HG03439 (cell line): ENCODE results near the gene PAQR5.
A peak's percentile ranks its signal among the peaks of the same experiment; 100 is the strongest.

Source experiments
- ATAC-seq: cut with Tn5 transposase; IDR thresholded peaks from one replicate; pipeline ENCODE4 v1.9.1; 2021; ENCODE audit warnings: mild to moderate bottlenecking, moderate library complexity; ENCODE audit not compliant: unreplicated experiment

Gene PAQR5

DNA sequence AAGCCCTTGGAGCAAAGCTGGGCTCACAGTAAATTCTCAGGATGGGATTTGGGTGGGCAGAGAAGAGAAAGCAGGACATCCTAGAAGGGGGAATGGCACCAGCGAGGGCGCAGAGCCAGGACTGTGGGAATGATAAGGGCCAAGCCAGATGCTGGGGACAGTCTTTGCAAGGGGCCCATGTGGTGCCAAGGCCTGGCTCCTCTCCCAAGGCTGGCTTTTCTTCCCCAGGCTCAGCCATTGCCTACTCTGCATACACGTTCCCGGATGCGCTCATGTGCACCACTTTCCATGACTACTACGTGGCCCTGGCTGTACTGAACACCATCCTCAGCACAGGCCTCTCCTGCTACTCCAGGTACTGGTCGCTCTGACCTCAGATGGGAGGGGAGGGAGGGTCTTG is 90.7 kb downstream of the PAQR5 start:
- ATAC-seq = no peak

DNA sequence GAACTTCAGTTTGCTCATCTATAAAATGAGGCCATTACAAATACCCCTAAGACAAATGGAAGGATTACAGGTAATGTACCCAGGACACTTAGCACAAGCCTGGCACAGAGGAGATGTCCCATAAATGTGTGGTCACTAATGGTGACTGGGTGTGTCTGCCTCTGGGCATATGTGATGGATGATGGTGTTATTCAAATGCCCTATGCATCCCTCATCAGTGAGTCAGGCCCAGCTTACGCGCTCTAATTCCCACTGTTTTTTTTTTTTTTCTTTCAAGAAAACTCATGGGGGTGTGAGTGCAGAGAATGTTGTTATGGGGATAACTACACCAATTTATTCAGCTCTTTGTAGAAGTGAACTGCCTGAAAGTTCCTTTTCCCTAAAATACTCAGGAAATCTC is 91.9 kb downstream of the PAQR5 start:
- no peak for ATAC-seq

DNA sequence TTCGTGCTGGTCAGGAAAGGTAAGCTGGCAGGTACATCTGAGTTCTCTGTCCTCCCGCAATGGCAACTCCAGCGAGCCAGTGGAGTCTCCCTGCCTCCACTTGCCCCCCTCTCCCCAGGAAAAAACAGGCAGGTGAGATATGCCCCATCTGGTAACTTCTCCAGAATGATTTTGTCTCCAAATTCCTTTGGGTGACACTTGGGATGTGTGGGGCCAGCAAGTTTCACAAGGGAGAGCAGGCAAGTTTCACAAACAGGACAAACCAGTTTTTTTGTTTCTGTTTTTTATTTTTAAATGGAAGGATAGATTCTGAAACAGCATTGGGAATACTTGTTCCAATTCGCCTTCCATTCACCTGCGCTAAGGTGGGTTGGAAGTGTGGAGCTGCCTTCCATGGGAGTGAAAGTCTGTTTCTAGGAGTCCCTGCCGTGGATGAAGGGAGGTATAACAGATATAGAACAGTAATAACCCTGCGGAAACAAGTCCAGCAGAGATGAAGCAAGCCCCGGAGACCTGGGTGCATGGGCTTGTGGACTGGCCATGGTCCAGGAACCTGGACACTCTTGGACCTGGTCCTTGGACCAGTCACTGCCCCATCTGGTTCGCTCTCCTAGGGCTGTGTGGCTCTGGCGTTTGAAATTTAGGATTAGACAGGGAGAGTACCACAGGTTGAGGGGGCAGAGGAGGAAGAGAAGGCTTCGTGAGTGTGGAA is 92.5 kb downstream of the PAQR5 start:
- no peak for ATAC-seq

GRCh38 chr15:69392352-69392751 is 93.6 kb downstream of the PAQR5 start:
- ATAC-seq = no peak

DNA sequence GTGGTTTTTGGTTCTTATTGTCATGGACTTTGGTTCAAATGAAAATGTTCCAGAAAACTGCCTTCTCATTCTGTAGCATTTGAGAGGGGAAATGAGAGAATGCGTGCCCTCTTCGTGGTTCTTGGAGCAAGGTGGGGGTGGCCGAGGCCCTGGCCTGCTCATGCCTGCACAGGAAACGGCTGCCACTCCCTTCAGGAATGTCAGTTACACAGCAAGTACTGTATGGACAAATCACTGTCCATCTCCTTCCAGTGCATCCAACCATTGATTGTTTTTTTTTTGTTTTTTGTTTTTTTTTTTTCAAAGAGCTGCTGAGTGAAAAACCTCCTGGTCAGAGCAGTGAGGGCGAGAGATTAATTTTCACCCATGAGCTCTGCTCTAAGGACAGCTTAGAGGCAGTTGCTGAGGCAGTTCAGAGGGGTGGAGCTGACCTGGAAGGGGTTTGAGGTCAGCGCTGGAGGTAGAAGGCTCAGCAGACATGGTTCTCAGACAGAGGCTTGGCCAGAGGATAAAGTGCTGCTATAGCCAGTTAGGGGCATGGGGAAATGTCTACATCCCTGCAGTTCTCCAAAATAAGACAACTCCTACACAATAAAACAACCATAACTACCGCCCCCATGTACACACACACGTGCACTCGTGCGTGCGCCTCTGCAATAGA is 95.2 kb downstream of the PAQR5 start:
- ATAC-seq = no peak

GRCh38 chr15:69394556-69395282 is 96.0 kb downstream of the PAQR5 start:
- no peak for ATAC-seq

GRCh38 chr15:69395460-69395859 is 96.7 kb downstream of the PAQR5 start:
- ATAC-seq = no peak

- no peak for ATAC-seq
These were observed 97.3 kb downstream of the PAQR5 start for GRCh38 chr15:69395991-69396390.

- no peak for ATAC-seq
These were observed 99.8 kb downstream of the PAQR5 start for GRCh38 chr15:69398491-69398891.

- ATAC-seq = no peak
These were observed 102.1 kb downstream of the PAQR5 start for GRCh38 chr15:69400850-69401249.

DNA sequence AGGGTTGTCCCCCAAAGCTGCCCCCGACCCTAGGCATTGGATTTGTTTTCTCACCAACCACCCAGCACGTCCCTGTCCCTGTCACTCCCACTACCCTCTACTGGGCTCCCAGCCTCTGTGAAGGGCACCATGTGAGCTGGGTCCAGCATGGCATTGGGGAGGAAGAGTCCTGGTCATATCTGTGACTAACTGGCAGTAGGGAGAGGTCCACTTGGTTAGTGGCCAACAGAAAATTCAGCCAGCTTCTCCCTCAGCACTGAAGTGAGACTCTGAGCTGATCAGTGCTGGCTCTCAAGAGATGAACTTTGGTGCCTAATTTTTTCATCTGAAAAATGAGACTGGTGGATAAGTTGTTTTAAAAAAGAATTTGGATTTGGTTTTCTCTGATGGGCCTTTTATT is 104.1 kb downstream of the PAQR5 start:
- no peak for ATAC-seq

DNA sequence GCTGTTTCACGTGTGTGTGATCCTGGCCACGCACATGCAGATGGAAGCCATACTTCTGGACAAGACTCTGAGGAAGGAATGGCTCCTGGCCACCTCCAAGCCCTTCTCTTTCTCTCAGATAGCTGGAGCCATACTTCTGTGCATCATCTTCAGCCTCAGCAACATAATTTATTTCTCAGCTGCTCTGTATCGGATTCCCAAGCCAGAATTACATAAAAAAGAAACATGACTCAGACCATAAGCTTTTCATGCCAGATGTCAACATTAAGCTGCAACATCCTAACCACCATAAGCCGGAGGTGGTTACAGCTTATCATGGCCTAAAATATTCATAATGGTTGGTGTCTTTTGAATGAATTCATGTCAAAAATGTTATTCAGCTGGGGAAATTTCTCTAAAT is 104.9 kb downstream of the PAQR5 start:
- ATAC-seq = no peak

GRCh38 chr15:69405110-69405509 is 106.4 kb downstream of the PAQR5 start:
- no peak for ATAC-seq

DNA sequence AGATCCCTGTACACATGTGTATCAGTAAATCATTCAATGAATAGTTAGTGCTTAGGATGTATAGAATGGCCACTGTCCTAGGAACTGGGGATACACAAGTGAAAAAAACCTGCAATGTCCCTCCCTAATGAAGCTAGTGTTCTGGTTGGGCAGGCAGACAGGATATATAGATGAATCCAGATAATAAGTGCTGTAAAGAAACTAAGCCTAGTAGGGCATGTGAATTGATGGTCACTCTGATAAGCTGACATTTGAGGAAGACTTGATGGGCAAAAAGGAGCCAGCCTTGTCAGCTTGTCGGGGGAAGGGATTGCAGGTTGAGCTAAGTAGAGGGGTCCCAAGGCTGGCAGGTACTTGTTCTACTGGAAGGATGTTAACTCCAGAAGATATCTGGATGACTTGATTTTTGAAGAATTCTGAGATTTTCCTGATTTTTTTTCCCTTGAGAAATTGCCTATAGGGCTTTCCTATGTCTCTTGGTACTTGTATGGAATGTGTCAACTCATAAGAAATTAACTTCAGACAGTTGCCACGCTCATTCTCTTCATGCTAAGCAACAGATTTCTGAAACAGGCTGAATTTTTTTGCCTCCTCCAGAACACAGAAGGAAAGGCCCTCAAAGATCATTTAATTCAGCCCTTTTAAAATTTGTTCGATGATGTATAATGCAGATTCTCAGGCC is 109.1 kb downstream of the PAQR5 start:
- ATAC-seq = no peak

- no peak for ATAC-seq
These were observed 110.1 kb downstream of the PAQR5 start for GRCh38 chr15:69408841-69409240.

DNA sequence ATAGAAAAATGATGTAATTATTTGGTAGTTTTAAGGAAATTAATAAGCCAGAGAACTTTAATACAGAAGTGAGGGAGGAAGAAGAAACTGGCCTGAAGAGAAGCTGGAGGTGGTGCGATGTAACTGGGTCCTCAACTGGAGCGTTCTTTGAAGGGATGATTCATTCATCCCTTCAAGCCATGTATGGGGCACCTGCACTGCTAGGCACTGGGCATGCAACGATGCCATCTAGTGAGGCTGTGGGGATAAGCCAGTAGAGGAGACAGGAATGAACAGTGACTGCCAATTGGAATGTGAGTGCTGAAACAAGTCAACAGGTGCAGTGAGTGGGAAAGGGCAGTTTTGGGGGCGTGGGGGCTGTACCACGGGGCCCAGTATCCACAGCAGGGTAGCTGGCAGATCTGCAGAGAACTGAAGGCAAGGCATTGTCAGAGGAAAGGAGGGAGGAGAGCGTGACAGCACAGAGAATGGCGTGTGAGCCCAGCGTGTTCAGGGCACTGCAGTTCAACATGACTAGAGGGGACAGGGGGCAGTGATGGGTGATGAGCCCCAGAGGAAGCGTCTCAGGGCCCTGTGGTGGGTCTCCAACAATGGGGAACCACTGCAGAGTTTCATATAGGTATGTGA is 111.6 kb downstream of the PAQR5 start:
- ATAC-seq = no peak

- no peak for ATAC-seq
These were observed 113.6 kb downstream of the PAQR5 start for GRCh38 chr15:69412274-69412673.

- no peak for ATAC-seq
These were observed 114.0 kb downstream of the PAQR5 start for GRCh38 chr15:69412701-69413100.

DNA sequence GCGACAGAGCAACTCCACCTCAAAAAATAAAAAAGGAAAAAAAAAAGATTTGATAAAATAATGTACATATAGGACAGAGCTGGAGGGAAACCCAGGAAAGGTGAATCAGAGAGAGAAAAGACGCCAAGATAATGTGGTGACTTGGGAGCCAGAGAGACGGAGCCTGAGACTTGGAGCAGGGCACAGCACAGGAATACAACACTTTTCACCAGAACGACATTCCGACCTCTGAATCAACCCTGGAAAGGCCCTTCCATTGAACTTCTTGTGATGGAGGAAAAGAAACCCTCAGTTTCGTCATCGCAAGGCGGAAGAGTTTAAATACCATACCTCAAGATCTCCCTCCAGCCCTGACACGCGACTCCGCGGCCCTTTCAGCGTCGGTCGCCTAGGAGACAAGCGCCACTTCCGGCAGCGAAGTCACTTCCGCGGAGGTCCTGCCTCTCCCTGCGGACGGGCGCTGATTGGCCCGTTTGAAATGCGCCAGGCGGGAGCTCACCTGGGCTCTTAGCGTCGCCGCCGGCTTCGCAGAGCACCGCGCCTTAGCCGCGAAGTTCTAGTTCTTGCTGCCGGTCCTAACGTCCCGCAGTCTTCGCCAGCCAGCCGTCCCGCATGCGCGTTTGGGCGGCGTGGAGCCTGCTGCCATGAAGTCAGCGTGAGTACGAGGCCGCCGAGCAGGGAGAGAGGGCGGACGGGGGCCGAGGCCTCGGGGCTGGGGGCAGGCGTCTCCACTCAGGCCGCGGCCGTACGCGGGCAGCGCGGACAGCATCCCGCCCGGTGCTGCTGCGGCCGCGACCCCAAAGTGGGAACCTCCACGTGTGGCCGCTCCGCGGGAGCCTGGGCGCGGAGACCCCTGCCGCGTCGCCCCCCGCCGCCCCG is 115.3 kb downstream of the PAQR5 start, which contains the start of gene KIF23:
TSS of gene KIF23 (plus strand) at position 528 of the 879 bp plus-strand sequence. CDS start at position 645, 117 bp downstream.
- ATAC-seq = peak; percentile 91

DNA sequence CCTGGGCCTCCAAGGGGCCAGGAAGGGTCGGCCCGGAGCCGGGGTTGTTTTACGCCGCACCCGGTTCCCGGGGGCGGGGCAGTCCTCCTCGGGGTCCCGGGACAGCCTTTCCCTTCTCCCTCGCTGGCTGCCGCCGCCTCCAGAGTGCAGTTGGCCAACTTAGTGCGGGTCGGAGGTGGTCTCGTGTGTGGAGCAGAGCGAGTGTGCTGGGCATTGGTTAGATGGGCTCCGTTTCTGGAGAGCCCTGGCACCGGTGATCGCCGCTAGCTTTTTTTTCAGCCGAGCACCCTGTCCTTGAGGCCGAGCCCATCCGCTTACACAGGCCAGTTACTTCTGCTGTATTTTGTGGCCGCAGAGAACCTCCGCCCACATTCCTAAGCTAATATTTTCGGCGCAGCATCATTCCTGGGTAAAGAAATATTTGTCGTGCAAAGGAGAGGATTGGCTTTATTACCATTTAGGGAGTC is 116.0 kb downstream of the PAQR5 start:
- peak; percentile 27 for ATAC-seq
